Left lobe of liver (tissue), 2 donors: Measurements from ENCODE around the gene PCSK6. TPM values are rescaled to one million over a fixed set of nuclear protein-coding genes. Genes with fewer than 3 reads are reported as not detected.

Source experiments
- ATAC-seq: fragments of 200-7000 bp; cut with Tn5 transposase; one replicate; pipeline ENCODE4 v1.9.1; 2020; ENCODE audit warnings: mild to moderate bottlenecking, moderate library complexity
- DNase-seq: peaks from one replicate; pipeline ENCODE4 v3.0.0-alpha.2; 2020; ENCODE audit warnings: low spot score
- total RNA-seq: library from RNA; stranded (reverse); gene quantifications from one replicate; pipeline ENCODE4 v1.2.1, GENCODE V29; 2021
- donor health status: DM: no; HTN: no; CAD: no; lungs with moderate emphysema.
- donor health status: DM: no; HTN: yes; CAD: no.

The PCSK6 gene
- total RNA-seq, 1 donor from 2014 or later = 180 TPM

- ATAC-seq (peak; percentile 0), DNase-seq (peak; percentile 27)
These were observed 38.9 kb downstream of the PCSK6 start for GRCh38 chr15:101450403-101451265.

- ATAC-seq (no peak), DNase-seq (peak; percentile 42)
These were observed 39.8 kb downstream of the PCSK6 start for GRCh38 chr15:101449471-101450402.

GRCh38 chr15:101448336-101448735, 41.2 kb downstream of the PCSK6 start:
- no peak for ATAC-seq
- peak; percentile 34 for DNase-seq

GRCh38 chr15:101447561-101448071, 41.9 kb downstream of the PCSK6 start:
- DNase-seq (peak; percentile 88), ATAC-seq (peak; percentile 65)

GRCh38 chr15:101447168-101447533, 42.4 kb downstream of the PCSK6 start:
- DNase-seq (no peak), ATAC-seq (no peak)

GRCh38 chr15:101446518-101447167, 42.9 kb downstream of the PCSK6 start:
- peak; percentile 83 for DNase-seq
- peak; percentile 42 for ATAC-seq

- DNase-seq = peak; percentile 77
- ATAC-seq = peak; percentile 47
These were observed 43.7 kb downstream of the PCSK6 start for GRCh38 chr15:101445562-101446517.

- ATAC-seq (no peak), DNase-seq (peak; percentile 41)
These were observed 44.5 kb downstream of the PCSK6 start for GRCh38 chr15:101444807-101445508.

GRCh38 chr15:101444015-101444414, 45.5 kb downstream of the PCSK6 start:
- DNase-seq = peak; percentile 81

GRCh38 chr15:101442272-101442671, 47.2 kb downstream of the PCSK6 start:
- ATAC-seq = no peak
- DNase-seq = no peak

More at GRCh38 chr15:101444015-101444414, 45.5 kb downstream of the PCSK6 start:
- peak; percentile 10 for ATAC-seq

GRCh38 chr15:101441696-101442095, 47.8 kb downstream of the PCSK6 start:
- peak; percentile 16 for DNase-seq

GRCh38 chr15:101440846-101441590, 48.5 kb downstream of the PCSK6 start:
- ATAC-seq = no peak
- DNase-seq = peak; percentile 38

More at GRCh38 chr15:101441696-101442095, 47.8 kb downstream of the PCSK6 start:
- no peak for ATAC-seq

GRCh38 chr15:101439920-101440319, 49.6 kb downstream of the PCSK6 start:
- no peak for ATAC-seq
- peak; percentile 44 for DNase-seq

GRCh38 chr15:101439285-101439919, 50.1 kb downstream of the PCSK6 start:
- ATAC-seq (peak; percentile 82), DNase-seq (peak; percentile 94)

GRCh38 chr15:101438482-101439284, 50.8 kb downstream of the PCSK6 start:
- ATAC-seq = peak; percentile 54
- peak; percentile 76 for DNase-seq

- ATAC-seq (no peak), DNase-seq (peak; percentile 40)
These were observed 51.7 kb downstream of the PCSK6 start for GRCh38 chr15:101437618-101438481.
